CD14-positive monocyte (primary cell): Measurements from ENCODE around the gene CD300A. TPM values are rescaled to one million over a fixed set of nuclear protein-coding genes. Genes with fewer than 3 reads are reported as not detected.

ENCODE experiments used
- DNase-seq, 3 donors: peaks; one replicate each; pipeline ENCODE4 v3.0.0-alpha.2; 2011 to 2022
- H2AFZ ChIP-seq: 2 replicates; pipeline ENCODE4 v1.6.0; 2012; ENCODE audit warnings: mild to moderate bottlenecking, low read depth, low read length, inconsistent platforms; ENCODE audit not compliant: insufficient read depth, poor library complexity, severe bottlenecking
- H3K27ac ChIP-seq, 2 donors: 1 replicate in 1 of 2; 2 replicates in 1 of 2; pipeline ENCODE4 v1.5.1; 2012 to 2013; ENCODE audit warnings: low read length in 2 of 2, control low read depth in 1 of 2, inconsistent platforms in 1 of 2, low read depth in 1 of 2, mild to moderate bottlenecking in 1 of 2
- H3K27me3 ChIP-seq, 2 donors: one replicate each; pipeline versions ENCODE4 v1.6.0 to v1.6.1; 2011 to 2013; ENCODE audit warnings: low read length in 2 of 2; ENCODE audit not compliant: control insufficient read depth in 2 of 2, insufficient read depth in 2 of 2
- H3K36me3 ChIP-seq, 2 donors: replicated peaks in 1 of 2; 1 replicate in 1 of 2; 2 replicates in 1 of 2; pipeline versions ENCODE4 v1.5.1 to v1.6.1; 2012 to 2013; ENCODE audit warnings: low read length in 2 of 2, control low read depth in 1 of 2, inconsistent platforms in 1 of 2, mild to moderate bottlenecking in 1 of 2; ENCODE audit not compliant: insufficient read depth in 2 of 2, control insufficient read depth in 1 of 2
- H3K4me1 ChIP-seq, 2 donors: 1 replicate in 1 of 2; 2 replicates in 1 of 2; pipeline versions ENCODE4 v1.5.1 to v1.6.1; 2012 to 2013; ENCODE audit warnings: low read length in 2 of 2, control low read depth in 1 of 2, inconsistent platforms in 1 of 2, mild to moderate bottlenecking in 1 of 2, moderate library complexity in 1 of 2; ENCODE audit not compliant: insufficient read depth in 2 of 2, control insufficient read depth in 1 of 2
- H3K4me2 ChIP-seq: replicated peaks from 2 replicates; pipeline ENCODE3; 2012; ENCODE audit warnings: low read length, moderate library complexity, mild to moderate bottlenecking; ENCODE audit not compliant: poor library complexity, severe bottlenecking; ENCODE audit errors: extremely low read depth
- H3K4me3 ChIP-seq, 3 experiments: fragments of 200-600 bp in 1 of 3; sonication (generic) in 1 of 3; replicated peaks in 1 of 3; 1 replicate in 2 of 3; 2 replicates in 1 of 3; pipeline ENCODE4 v1.5.1; 2011 to 2013; ENCODE audit warnings: low read length in 3 of 3, mild to moderate bottlenecking in 3 of 3, control low read depth in 2 of 3, low read depth in 2 of 3, inconsistent platforms in 1 of 3, moderate library complexity in 1 of 3
- H3K79me2 ChIP-seq: 2 replicates; pipeline ENCODE4 v1.6.0; 2012; ENCODE audit warnings: mild to moderate bottlenecking, control low read depth, inconsistent platforms, low read length, moderate library complexity; ENCODE audit not compliant: insufficient read depth
- H3K9ac ChIP-seq: 2 replicates; pipeline ENCODE4 v1.6.0; 2017; ENCODE audit warnings: low read length, mild to moderate bottlenecking; ENCODE audit not compliant: insufficient read depth, poor library complexity, severe bottlenecking
- H3K9me3 ChIP-seq, 2 donors: replicated peaks in 1 of 2; 1 replicate in 1 of 2; 2 replicates in 1 of 2; pipeline versions ENCODE4 v1.5.1 to v1.6.1; 2012 to 2013; ENCODE audit warnings: low read length in 2 of 2, control low read depth in 1 of 2; ENCODE audit not compliant: control insufficient read depth in 1 of 2, insufficient read depth in 1 of 2
- H4K20me1 ChIP-seq: 2 replicates; pipeline ENCODE4 v1.6.0; 2012; ENCODE audit warnings: mild to moderate bottlenecking, low read length, control low read depth, moderate library complexity; ENCODE audit not compliant: insufficient read depth
- H3K27ac Mint-ChIP-seq, 7 donors: one replicate each; pipeline ENCODE4 v1.8.0; 2020; ENCODE audit warnings: mild to moderate bottlenecking in 7 of 7, mixed read lengths in 7 of 7, moderate library complexity in 6 of 7, inconsistent platforms in 2 of 7
- H3K27me3 Mint-ChIP-seq, 3 donors: one replicate each; pipeline ENCODE4 v1.8.0; 2021 to 2022; ENCODE audit warnings: low read depth in 3 of 3, mild to moderate bottlenecking in 3 of 3, mixed read lengths in 3 of 3, moderate library complexity in 3 of 3, inconsistent platforms in 1 of 3
- H3K36me3 Mint-ChIP-seq, 2 donors: one replicate each; pipeline ENCODE4 v1.8.0; 2020; ENCODE audit warnings: mixed read lengths in 2 of 2, inconsistent platforms in 1 of 2, mild to moderate bottlenecking in 1 of 2
- H3K4me1 Mint-ChIP-seq: one replicate; pipeline ENCODE4 v1.8.0; 2020; ENCODE audit warnings: mild to moderate bottlenecking, mixed read lengths
- H3K4me3 Mint-ChIP-seq, 2 donors: one replicate each; pipeline ENCODE4 v1.8.0; 2020; ENCODE audit warnings: mild to moderate bottlenecking in 2 of 2, mixed read lengths in 2 of 2, moderate library complexity in 1 of 2
- H3K9me3 Mint-ChIP-seq, 7 donors: one replicate each; pipeline ENCODE4 v1.8.0; 2020 to 2022; ENCODE audit warnings: mixed read lengths in 7 of 7, mild to moderate bottlenecking in 6 of 7, moderate library complexity in 6 of 7, inconsistent platforms in 2 of 7
- WGBS: methylation state at CpG from one replicate; pipeline ENCODE4 v1.1.5; 2013; ENCODE audit warnings: missing lambda C conversion rate; ENCODE audit not compliant: insufficient coverage; 5-methylcytosine and 5-hydroxymethylcytosine counted together
- intact Hi-C, 2 donors: fragments of 100-400 bp; cut with micrococcal nuclease; formaldehyde crosslinking; loops; one replicate each; pipeline versions ENCODE4 v1.15.0 to v1.15.1; 2023
- polyA plus RNA-seq, 3 donors: library from polyadenylated mRNA; depleted of rRNA in 1 of 3; unstranded in 2 of 3; stranded (reverse) in 1 of 3; fragments of 300-500 nt in 2 of 3; fragments of >200 nt in 1 of 3; fragmentation: Illumina TruSeq in 2 of 3; gene quantifications; 1 replicate in 2 of 3; 2 replicates in 1 of 3; pipeline ENCODE4 v1.2.3, GENCODE V29; 2012 to 2021
- TF ChIP-seq, protein P1 (sequence below): fragments of 200-600 bp; IDR thresholded peaks from one replicate; pipeline ENCODE4 v1.8.0; 2022; ENCODE audit warnings: antibody characterized with exemption, mild to moderate bottlenecking

Gene CD300A
- polyA plus RNA-seq, 3 donors = 173 to 222 (median 212) TPM

DNA sequence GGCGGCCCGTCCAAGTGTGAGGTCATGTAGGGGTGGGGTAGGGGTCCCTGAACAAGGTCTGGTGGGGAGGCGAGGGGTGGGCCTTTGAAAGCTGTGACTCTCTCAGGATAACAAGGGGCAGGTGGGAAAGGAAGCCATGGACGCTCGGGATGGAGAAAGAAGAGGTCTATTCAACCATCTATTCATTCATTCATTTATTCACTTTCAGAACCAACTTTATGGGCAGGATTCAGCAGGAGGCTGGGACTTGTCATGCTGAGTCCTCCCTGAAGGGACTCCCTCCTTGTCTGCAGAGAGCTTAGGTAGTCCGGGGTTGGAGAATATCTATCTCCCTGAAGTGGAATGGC, 8.6 kb upstream of the CD300A start:
- Histone ChIP-seq H4K20me1 (no peaks in the 10 kb centered on the region), H3K4me1 (peaks cover 37 to 46% of the 10 kb centered on the region in 2 donors), H3K4me2 (peak overlapping the region; percentile 30), H3K27me3 (peaks cover 0 to 6% of the 10 kb centered on the region in 2 donors), H3K4me3 (no peak overlapping the region), H3K27ac (no peak overlapping the region), H3K9me3 (no peaks in the 10 kb centered on the region), H3K9ac (no peak overlapping the region), H3K36me3 (no peaks in the 10 kb centered on the region), H3K79me2 (no peaks in the 10 kb centered on the region), H2AFZ (peak overlapping the region; percentile 50)
- H3K36me3 Mint-ChIP-seq = peaks cover 0 to 2% of the 10 kb centered on the region in 2 donors
- peaks cover 2 to 17% (median 4%) of the 10 kb centered on the region in 3 donors for H3K27me3 Mint-ChIP-seq
- DNase-seq = no peak
- peak overlapping the region in 1 of 7 donors; percentile 66 for H3K27ac Mint-ChIP-seq
- 50% methylated on average over 2 of the region's 6 CpGs for WGBS
- intact Hi-C loops = loop anchor here (1.0 to 5.0 kb wide), 3 partner anchors 35 to 79 kb away; no protein-coding TSS in a partner anchor
- H3K4me1 Mint-ChIP-seq = peaks cover 22% of the 10 kb centered on the region
- TF ChIP-seq, protein P1, sequence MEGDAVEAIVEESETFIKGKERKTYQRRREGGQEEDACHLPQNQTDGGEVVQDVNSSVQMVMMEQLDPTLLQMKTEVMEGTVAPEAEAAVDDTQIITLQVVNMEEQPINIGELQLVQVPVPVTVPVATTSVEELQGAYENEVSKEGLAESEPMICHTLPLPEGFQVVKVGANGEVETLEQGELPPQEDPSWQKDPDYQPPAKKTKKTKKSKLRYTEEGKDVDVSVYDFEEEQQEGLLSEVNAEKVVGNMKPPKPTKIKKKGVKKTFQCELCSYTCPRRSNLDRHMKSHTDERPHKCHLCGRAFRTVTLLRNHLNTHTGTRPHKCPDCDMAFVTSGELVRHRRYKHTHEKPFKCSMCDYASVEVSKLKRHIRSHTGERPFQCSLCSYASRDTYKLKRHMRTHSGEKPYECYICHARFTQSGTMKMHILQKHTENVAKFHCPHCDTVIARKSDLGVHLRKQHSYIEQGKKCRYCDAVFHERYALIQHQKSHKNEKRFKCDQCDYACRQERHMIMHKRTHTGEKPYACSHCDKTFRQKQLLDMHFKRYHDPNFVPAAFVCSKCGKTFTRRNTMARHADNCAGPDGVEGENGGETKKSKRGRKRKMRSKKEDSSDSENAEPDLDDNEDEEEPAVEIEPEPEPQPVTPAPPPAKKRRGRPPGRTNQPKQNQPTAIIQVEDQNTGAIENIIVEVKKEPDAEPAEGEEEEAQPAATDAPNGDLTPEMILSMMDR = peak; percentile 70
- no peaks in the 10 kb centered on the region for H3K9me3 Mint-ChIP-seq
- peak overlapping the region in 1 of 2 donors; percentile 39 for H3K4me3 Mint-ChIP-seq

DNA sequence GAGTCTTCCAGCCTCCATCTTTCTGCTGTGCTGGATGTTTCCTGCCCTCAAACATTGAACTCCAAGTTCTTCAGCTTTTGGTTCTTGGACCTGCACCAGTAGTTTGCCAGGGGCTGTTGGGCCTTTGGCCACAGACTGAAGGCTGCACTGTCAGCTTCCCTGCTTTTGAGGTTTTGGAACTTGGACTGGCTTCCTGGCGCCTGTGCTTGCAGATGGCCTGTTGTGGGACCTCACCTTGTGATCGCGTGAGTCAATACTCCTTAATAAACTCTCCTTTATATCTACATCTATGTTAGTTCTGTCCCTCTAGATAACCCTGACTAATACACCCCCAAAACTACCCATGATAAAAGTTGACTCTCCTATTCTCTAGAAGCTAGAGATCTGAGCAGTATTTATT, 7.6 kb upstream of the CD300A start:
- peaks cover 2 to 8% (median 2%) of the 10 kb centered on the region in 3 donors for H3K27me3 Mint-ChIP-seq
- intact Hi-C loops = loop anchor here (5.0 kb wide), 1 partner anchor 33 kb away; no protein-coding TSS in a partner anchor
- Histone ChIP-seq H3K27me3 (no peaks in the 10 kb centered on the region), H3K4me3 (no peak overlapping the region), H3K36me3 (no peaks in the 10 kb centered on the region), H3K4me1 (peaks cover 42 to 49% of the 10 kb centered on the region in 2 donors), H3K79me2 (no peaks in the 10 kb centered on the region), H3K4me2 (no peak overlapping the region), H3K9me3 (no peaks in the 10 kb centered on the region), H3K9ac (no peak overlapping the region), H2AFZ (no peak overlapping the region), H4K20me1 (no peaks in the 10 kb centered on the region), H3K27ac (no peak overlapping the region)
- no peaks in the 10 kb centered on the region for H3K9me3 Mint-ChIP-seq
- H3K36me3 Mint-ChIP-seq = peaks cover 0 to 2% of the 10 kb centered on the region in 2 donors
- H3K4me1 Mint-ChIP-seq = peaks cover 16% of the 10 kb centered on the region
- DNase-seq = no peak
- WGBS = 37% methylated on average over 3 of the region's 3 CpGs
- no peak overlapping the region for H3K4me3 Mint-ChIP-seq
- TF ChIP-seq, protein P1 = no peak
- H3K27ac Mint-ChIP-seq = peak overlapping the region in 1 of 7 donors; percentile 42
